Measurements from ENCODE around the gene OBSCN. TPM values are rescaled to one million over a fixed set of nuclear protein-coding genes. Genes with fewer than 3 reads are reported as not detected.
"Not testable (repeated sequence)": the region's sequence is repeated elsewhere in the genome, so short reads cannot be mapped to it uniquely, and the experiment has no call there.

OBSCN gene
- total RNA-seq, 2 experiments from 2014 or later, result 5.7 to 10.4 TPM

- Mint-ChIP-seq H3K27ac (no peak overlapping the region), H3K4me3 (no peak overlapping the region), H3K27me3 (no peaks in the 10 kb centered on the region), H3K36me3 (no peaks in the 10 kb centered on the region), H3K9me3 (ENCODE audit: low read depth) (no peaks in the 10 kb centered on the region), H3K4me1 (peaks cover 15% of the 10 kb centered on the region)
- ATAC-seq (no peak), DNase-seq (no peak)
- CTCF ChIA-PET, result interaction anchor here (1.4 kb wide), 1 partner anchor 52 kb away, joined by 3 read pairs; no protein-coding TSS in a partner anchor
Measured at GRCh38 chr1:228182296-228183030, 25.4 kb upstream of the OBSCN start.

GRCh38 chr1:228184152-228184551, 23.7 kb upstream of the OBSCN start:
- Mint-ChIP-seq H3K27ac (no peak overlapping the region), H3K4me3 (no peak overlapping the region), H3K27me3 (no peaks in the 10 kb centered on the region), H3K4me1 (peaks cover 15% of the 10 kb centered on the region), H3K36me3 (no peaks in the 10 kb centered on the region), H3K9me3 (ENCODE audit: low read depth) (no peaks in the 10 kb centered on the region)
- CTCF ChIA-PET, result no interaction called here
- DNase-seq (no peak), ATAC-seq (no peak)

- no peak overlapping the region for H3K4me3 Mint-ChIP-seq
- peaks cover 15% of the 10 kb centered on the region for H3K4me1 Mint-ChIP-seq
- peak; percentile 88 for ATAC-seq
- CTCF ChIA-PET, result no interaction called here
- no peaks in the 10 kb centered on the region for H3K27me3 Mint-ChIP-seq
- H3K36me3 Mint-ChIP-seq, result no peaks in the 10 kb centered on the region
- H3K9me3 Mint-ChIP-seq (ENCODE audit: low read depth), result no peaks in the 10 kb centered on the region
- peak; percentile 70 for DNase-seq
- H3K27ac Mint-ChIP-seq, result no peak overlapping the region
Measured at GRCh38 chr1:228185641-228185965, 22.2 kb upstream of the OBSCN start.

GRCh38 chr1:228188249-228188648, 19.6 kb upstream of the OBSCN start:
- H3K4me3 Mint-ChIP-seq; H3K27me3 Mint-ChIP-seq; H3K27ac Mint-ChIP-seq; DNase-seq; H3K9me3 Mint-ChIP-seq (ENCODE audit: low read depth); CTCF ChIA-PET; ATAC-seq; H3K36me3 Mint-ChIP-seq: not testable (repeated sequence)
- peaks cover 15% of the 10 kb centered on the region for H3K4me1 Mint-ChIP-seq

GRCh38 chr1:228190182-228190581, 17.7 kb upstream of the OBSCN start:
- Mint-ChIP-seq H3K27ac (no peak overlapping the region), H3K4me1 (peaks cover 14% of the 10 kb centered on the region), H3K4me3 (no peak overlapping the region), H3K27me3 (no peaks in the 10 kb centered on the region), H3K9me3 (ENCODE audit: low read depth) (no peaks in the 10 kb centered on the region), H3K36me3 (no peaks in the 10 kb centered on the region)
- CTCF ChIA-PET, result no interaction called here
- no peak for DNase-seq
- ATAC-seq, result no peak

GRCh38 chr1:228190778-228191177, 17.1 kb upstream of the OBSCN start:
- Mint-ChIP-seq H3K9me3 (ENCODE audit: low read depth) (no peaks in the 10 kb centered on the region), H3K27me3 (no peaks in the 10 kb centered on the region), H3K4me3 (no peak overlapping the region), H3K36me3 (peaks cover 2% of the 10 kb centered on the region), H3K4me1 (peaks cover 8% of the 10 kb centered on the region), H3K27ac (no peak overlapping the region)
- no peak for ATAC-seq
- CTCF ChIA-PET, result no interaction called here
- DNase-seq, result no peak

GRCh38 chr1:228194436-228194835, 13.4 kb upstream of the OBSCN start:
- no peaks in the 10 kb centered on the region for H3K4me1 Mint-ChIP-seq
- CTCF ChIA-PET, result interaction anchor here (0.9 to 1.2 kb wide), 2 partner anchors 19 to 325 kb away, joined by 3 read pairs; no protein-coding TSS in a partner anchor
- ATAC-seq (no peak), DNase-seq (no peak)
- H3K27me3 Mint-ChIP-seq, result no peaks in the 10 kb centered on the region
- peaks cover 12% of the 10 kb centered on the region for H3K36me3 Mint-ChIP-seq
- no peak overlapping the region for H3K4me3 Mint-ChIP-seq
- H3K9me3 Mint-ChIP-seq (ENCODE audit: low read depth), result peaks cover 7% of the 10 kb centered on the region
- H3K27ac Mint-ChIP-seq, result no peak overlapping the region

GRCh38 chr1:228194921-228195812, 12.7 kb upstream of the OBSCN start:
- ATAC-seq, result no peak
- Mint-ChIP-seq H3K9me3 (ENCODE audit: low read depth) (peaks cover 11% of the 10 kb centered on the region), H3K4me1 (no peaks in the 10 kb centered on the region), H3K27me3 (no peaks in the 10 kb centered on the region), H3K36me3 (peaks cover 15% of the 10 kb centered on the region), H3K27ac (no peak overlapping the region), H3K4me3 (no peak overlapping the region)
- DNase-seq, result no peak
- CTCF ChIA-PET, result interaction anchor here (0.6 to 1.2 kb wide), 3 partner anchors 18 to 325 kb away, joined by 3 read pairs; no protein-coding TSS in a partner anchor

GRCh38 chr1:228197555-228198147, 10.2 kb upstream of the OBSCN start:
- H3K27ac Mint-ChIP-seq, result no peak overlapping the region
- peaks cover 15% of the 10 kb centered on the region for H3K36me3 Mint-ChIP-seq
- CTCF ChIA-PET, result no interaction called here
- H3K4me1 Mint-ChIP-seq, result no peaks in the 10 kb centered on the region
- ATAC-seq (no peak), DNase-seq (no peak)
- H3K27me3 Mint-ChIP-seq, result no peaks in the 10 kb centered on the region
- H3K4me3 Mint-ChIP-seq, result no peak overlapping the region
- peaks cover 11% of the 10 kb centered on the region for H3K9me3 Mint-ChIP-seq (ENCODE audit: low read depth)

- Mint-ChIP-seq H3K27ac (no peak overlapping the region), H3K4me1 (no peaks in the 10 kb centered on the region), H3K27me3 (no peaks in the 10 kb centered on the region), H3K9me3 (ENCODE audit: low read depth) (peaks cover 11% of the 10 kb centered on the region), H3K36me3 (peaks cover 15% of the 10 kb centered on the region), H3K4me3 (no peak overlapping the region)
- CTCF ChIA-PET, result no interaction called here
- ATAC-seq, result no peak
- no peak for DNase-seq
Measured at GRCh38 chr1:228198977-228199590, 8.8 kb upstream of the OBSCN start.

GRCh38 chr1:228204958-228205357, 2.9 kb upstream of the OBSCN start:
- H3K4me3 Mint-ChIP-seq, result no peak overlapping the region
- DNase-seq (no peak), ATAC-seq (no peak)
- no peaks in the 10 kb centered on the region for H3K4me1 Mint-ChIP-seq
- CTCF ChIA-PET, result interaction anchor here (0.9 kb wide), 1 partner anchor 9 kb away, joined by 3 read pairs; no protein-coding TSS in a partner anchor
- H3K27me3 Mint-ChIP-seq, result no peaks in the 10 kb centered on the region
- H3K36me3 Mint-ChIP-seq, result no peaks in the 10 kb centered on the region
- H3K9me3 Mint-ChIP-seq (ENCODE audit: low read depth), result no peaks in the 10 kb centered on the region
- no peak overlapping the region for H3K27ac Mint-ChIP-seq

- H3K4me3 Mint-ChIP-seq, result no peak overlapping the region
- CTCF ChIA-PET, result interaction anchor here (0.9 kb wide), 1 partner anchor 8 kb away, joined by 3 read pairs; no protein-coding TSS in a partner anchor
- ATAC-seq (no peak), DNase-seq (no peak)
- H3K36me3 Mint-ChIP-seq, result no peaks in the 10 kb centered on the region
- H3K9me3 Mint-ChIP-seq (ENCODE audit: low read depth), result no peaks in the 10 kb centered on the region
- no peaks in the 10 kb centered on the region for H3K4me1 Mint-ChIP-seq
- no peaks in the 10 kb centered on the region for H3K27me3 Mint-ChIP-seq
- H3K27ac Mint-ChIP-seq, result no peak overlapping the region
Measured at GRCh38 chr1:228205526-228206436, 2.1 kb upstream of the OBSCN start.
